Right forelimb (tissue), 1 donor: ENCODE results near the gene PALLD.

Source experiments
- DNase-seq: peaks from one replicate; pipeline ENCODE4 v3.0.0-alpha.2; 2018

Gene PALLD

GRCh38 chr4:168884251-168885124, 387.6 kb downstream of the PALLD start:
- no peak for DNase-seq

- DNase-seq: no peak
Measured at GRCh38 chr4:168885400-168885799, 388.5 kb downstream of the PALLD start.

GRCh38 chr4:168886351-168886750, 389.5 kb downstream of the PALLD start:
- DNase-seq: no peak

GRCh38 chr4:168887809-168888208, 391.0 kb downstream of the PALLD start:
- DNase-seq: no peak

GRCh38 chr4:168888715-168889215, 391.9 kb downstream of the PALLD start:
- no peak for DNase-seq

GRCh38 chr4:168891086-168891485, 394.2 kb downstream of the PALLD start:
- DNase-seq: no peak

GRCh38 chr4:168891688-168892087, 394.8 kb downstream of the PALLD start:
- DNase-seq: no peak

- no peak for DNase-seq
Measured at GRCh38 chr4:168892475-168892874, 395.6 kb downstream of the PALLD start.

- no peak for DNase-seq
Measured at GRCh38 chr4:168893205-168893604, 396.4 kb downstream of the PALLD start.

- no peak for DNase-seq
Measured at GRCh38 chr4:168893807-168894206, 397.0 kb downstream of the PALLD start.

GRCh38 chr4:168900080-168900479, 403.2 kb downstream of the PALLD start:
- DNase-seq: no peak

GRCh38 chr4:168907119-168907698, 410.4 kb downstream of the PALLD start:
- DNase-seq: peak; percentile 60

- DNase-seq: no peak
Measured at GRCh38 chr4:168908093-168908492, 411.2 kb downstream of the PALLD start.

GRCh38 chr4:168908851-168909273, 412.0 kb downstream of the PALLD start:
- no peak for DNase-seq

GRCh38 chr4:168914095-168914494, 417.2 kb downstream of the PALLD start:
- no peak for DNase-seq

GRCh38 chr4:168917138-168917779, 420.4 kb downstream of the PALLD start:
- DNase-seq: no peak

GRCh38 chr4:168919706-168920324, 423.0 kb downstream of the PALLD start:
- no peak for DNase-seq

- DNase-seq: no peak
Measured at GRCh38 chr4:168920441-168921065, 423.7 kb downstream of the PALLD start.

GRCh38 chr4:168923526-168924194, 426.8 kb downstream of the PALLD start:
- peak; percentile 64 for DNase-seq

- DNase-seq: no peak
Measured at GRCh38 chr4:168924667-168925066, 427.8 kb downstream of the PALLD start.

- DNase-seq: no peak
Measured at GRCh38 chr4:168925789-168926490, 429.1 kb downstream of the PALLD start.
